ENCODE results near the gene CFAP45. TPM values are rescaled to one million over a fixed set of nuclear protein-coding genes. Genes with fewer than 3 reads are reported as not detected.

The CFAP45 gene
- total and polyA plus RNA-seq, 2 of the 8 experiments (the other 6 are each of a cell fraction or from before 2014, with no cell fraction given): 0.05 TPM; not detected in 1

DNA sequence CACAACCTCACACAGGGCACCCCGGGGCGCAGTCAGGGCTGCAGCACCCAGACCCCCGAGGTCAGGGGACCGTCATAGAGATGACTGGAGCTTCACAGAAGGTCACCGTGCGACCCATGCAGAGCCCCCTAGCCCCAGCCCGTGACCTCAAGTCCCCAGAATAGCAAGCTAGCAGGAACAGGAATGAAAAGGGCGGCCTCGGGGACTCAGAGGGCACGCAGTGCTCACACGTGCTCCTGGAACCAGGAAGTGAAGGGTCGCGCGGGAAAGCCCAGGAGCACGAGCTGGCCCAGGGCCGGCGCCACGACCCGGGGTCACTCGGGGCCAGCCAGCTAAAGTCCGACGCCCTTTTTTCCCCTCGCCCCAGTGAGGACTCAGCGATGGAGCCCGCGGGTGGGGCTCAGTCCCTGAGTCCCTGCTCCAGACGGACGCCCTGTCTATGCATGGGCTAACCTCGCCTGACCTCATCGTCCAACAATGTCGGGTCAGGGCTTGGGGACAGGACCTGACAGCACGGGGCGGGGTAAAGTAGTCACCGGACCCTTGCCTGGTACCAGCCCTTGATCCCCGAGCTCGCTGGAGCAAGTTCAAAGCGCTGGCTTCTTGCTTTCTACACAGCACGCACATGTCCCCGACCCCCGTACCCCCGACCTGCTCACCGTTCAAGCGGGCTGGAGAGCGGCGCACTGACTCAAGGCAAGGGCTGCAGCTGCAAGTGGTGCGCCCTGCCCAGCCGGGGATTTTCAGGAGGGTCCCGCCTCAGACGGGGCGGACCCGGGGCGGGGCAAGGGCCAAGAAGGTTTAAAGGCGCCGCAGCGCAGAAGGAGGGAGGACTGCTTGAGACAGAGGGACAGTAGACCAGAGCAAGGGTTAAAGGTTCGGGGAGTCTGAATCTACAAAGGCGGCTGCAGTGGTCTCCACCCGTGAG, 25.1 kb upstream of the CFAP45 start, which contains the start of gene TAGLN2 (continued):
- TF ChIP-seq, protein P1, sequence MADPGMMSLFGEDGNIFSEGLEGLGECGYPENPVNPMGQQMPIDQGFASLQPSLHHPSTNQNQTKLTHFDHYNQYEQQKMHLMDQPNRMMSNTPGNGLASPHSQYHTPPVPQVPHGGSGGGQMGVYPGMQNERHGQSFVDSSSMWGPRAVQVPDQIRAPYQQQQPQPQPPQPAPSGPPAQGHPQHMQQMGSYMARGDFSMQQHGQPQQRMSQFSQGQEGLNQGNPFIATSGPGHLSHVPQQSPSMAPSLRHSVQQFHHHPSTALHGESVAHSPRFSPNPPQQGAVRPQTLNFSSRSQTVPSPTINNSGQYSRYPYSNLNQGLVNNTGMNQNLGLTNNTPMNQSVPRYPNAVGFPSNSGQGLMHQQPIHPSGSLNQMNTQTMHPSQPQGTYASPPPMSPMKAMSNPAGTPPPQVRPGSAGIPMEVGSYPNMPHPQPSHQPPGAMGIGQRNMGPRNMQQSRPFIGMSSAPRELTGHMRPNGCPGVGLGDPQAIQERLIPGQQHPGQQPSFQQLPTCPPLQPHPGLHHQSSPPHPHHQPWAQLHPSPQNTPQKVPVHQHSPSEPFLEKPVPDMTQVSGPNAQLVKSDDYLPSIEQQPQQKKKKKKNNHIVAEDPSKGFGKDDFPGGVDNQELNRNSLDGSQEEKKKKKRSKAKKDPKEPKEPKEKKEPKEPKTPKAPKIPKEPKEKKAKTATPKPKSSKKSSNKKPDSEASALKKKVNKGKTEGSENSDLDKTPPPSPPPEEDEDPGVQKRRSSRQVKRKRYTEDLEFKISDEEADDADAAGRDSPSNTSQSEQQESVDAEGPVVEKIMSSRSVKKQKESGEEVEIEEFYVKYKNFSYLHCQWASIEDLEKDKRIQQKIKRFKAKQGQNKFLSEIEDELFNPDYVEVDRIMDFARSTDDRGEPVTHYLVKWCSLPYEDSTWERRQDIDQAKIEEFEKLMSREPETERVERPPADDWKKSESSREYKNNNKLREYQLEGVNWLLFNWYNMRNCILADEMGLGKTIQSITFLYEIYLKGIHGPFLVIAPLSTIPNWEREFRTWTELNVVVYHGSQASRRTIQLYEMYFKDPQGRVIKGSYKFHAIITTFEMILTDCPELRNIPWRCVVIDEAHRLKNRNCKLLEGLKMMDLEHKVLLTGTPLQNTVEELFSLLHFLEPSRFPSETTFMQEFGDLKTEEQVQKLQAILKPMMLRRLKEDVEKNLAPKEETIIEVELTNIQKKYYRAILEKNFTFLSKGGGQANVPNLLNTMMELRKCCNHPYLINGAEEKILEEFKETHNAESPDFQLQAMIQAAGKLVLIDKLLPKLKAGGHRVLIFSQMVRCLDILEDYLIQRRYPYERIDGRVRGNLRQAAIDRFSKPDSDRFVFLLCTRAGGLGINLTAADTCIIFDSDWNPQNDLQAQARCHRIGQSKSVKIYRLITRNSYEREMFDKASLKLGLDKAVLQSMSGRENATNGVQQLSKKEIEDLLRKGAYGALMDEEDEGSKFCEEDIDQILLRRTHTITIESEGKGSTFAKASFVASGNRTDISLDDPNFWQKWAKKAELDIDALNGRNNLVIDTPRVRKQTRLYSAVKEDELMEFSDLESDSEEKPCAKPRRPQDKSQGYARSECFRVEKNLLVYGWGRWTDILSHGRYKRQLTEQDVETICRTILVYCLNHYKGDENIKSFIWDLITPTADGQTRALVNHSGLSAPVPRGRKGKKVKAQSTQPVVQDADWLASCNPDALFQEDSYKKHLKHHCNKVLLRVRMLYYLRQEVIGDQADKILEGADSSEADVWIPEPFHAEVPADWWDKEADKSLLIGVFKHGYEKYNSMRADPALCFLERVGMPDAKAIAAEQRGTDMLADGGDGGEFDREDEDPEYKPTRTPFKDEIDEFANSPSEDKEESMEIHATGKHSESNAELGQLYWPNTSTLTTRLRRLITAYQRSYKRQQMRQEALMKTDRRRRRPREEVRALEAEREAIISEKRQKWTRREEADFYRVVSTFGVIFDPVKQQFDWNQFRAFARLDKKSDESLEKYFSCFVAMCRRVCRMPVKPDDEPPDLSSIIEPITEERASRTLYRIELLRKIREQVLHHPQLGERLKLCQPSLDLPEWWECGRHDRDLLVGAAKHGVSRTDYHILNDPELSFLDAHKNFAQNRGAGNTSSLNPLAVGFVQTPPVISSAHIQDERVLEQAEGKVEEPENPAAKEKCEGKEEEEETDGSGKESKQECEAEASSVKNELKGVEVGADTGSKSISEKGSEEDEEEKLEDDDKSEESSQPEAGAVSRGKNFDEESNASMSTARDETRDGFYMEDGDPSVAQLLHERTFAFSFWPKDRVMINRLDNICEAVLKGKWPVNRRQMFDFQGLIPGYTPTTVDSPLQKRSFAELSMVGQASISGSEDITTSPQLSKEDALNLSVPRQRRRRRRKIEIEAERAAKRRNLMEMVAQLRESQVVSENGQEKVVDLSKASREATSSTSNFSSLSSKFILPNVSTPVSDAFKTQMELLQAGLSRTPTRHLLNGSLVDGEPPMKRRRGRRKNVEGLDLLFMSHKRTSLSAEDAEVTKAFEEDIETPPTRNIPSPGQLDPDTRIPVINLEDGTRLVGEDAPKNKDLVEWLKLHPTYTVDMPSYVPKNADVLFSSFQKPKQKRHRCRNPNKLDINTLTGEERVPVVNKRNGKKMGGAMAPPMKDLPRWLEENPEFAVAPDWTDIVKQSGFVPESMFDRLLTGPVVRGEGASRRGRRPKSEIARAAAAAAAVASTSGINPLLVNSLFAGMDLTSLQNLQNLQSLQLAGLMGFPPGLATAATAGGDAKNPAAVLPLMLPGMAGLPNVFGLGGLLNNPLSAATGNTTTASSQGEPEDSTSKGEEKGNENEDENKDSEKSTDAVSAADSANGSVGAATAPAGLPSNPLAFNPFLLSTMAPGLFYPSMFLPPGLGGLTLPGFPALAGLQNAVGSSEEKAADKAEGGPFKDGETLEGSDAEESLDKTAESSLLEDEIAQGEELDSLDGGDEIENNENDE (IDR thresholded peaks at IDR 0.05; ENCODE audit: insufficient replicate concordance, low read length): no peak
- TF ChIP-seq TAF1 (IDR thresholded peaks at IDR 0.05; ENCODE audit: low read depth, low read length): peak; percentile 88
- TF ChIP-seq BCL11A (IDR thresholded peaks at IDR 0.05; ENCODE audit: low read depth in 2 of 2, low read length in 2 of 2): no peak
- TF ChIP-seq, protein P2, sequence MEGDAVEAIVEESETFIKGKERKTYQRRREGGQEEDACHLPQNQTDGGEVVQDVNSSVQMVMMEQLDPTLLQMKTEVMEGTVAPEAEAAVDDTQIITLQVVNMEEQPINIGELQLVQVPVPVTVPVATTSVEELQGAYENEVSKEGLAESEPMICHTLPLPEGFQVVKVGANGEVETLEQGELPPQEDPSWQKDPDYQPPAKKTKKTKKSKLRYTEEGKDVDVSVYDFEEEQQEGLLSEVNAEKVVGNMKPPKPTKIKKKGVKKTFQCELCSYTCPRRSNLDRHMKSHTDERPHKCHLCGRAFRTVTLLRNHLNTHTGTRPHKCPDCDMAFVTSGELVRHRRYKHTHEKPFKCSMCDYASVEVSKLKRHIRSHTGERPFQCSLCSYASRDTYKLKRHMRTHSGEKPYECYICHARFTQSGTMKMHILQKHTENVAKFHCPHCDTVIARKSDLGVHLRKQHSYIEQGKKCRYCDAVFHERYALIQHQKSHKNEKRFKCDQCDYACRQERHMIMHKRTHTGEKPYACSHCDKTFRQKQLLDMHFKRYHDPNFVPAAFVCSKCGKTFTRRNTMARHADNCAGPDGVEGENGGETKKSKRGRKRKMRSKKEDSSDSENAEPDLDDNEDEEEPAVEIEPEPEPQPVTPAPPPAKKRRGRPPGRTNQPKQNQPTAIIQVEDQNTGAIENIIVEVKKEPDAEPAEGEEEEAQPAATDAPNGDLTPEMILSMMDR (IDR thresholded peaks at IDR 0.05; ENCODE audit: control extremely low read depth in 1 of 3, insufficient read depth in 1 of 3, low read depth in 1 of 3, low read length in 3 of 3): no peak; a peak in 1 of 4 replicates
- TF ChIP-seq SRF (IDR thresholded peaks at IDR 0.05; ENCODE audit: low read depth, low read length): no peak

All from H1 (cell line).